Small intestine (tissue), 7 donors: Measurements from ENCODE around the gene GRAMD1A. TPM values are rescaled to one million over a fixed set of nuclear protein-coding genes. Genes with fewer than 3 reads are reported as not detected.

Experiments
- DNase-seq, 2 donors: peaks; one replicate each; pipeline versions ENCODE4 v3.0.0 to v3.0.0-alpha.2; 2013
- FAIRE-seq: peaks from 2 replicates; lab custom pipeline; 2012; peaks lifted over from hg19 to GRCh38; lab: Jason Lieb, UNC
- H3K27ac ChIP-seq, 3 donors: one replicate each; pipeline ENCODE4 v1.5.1; 2013; ENCODE audit warnings: low read length in 2 of 3, mild to moderate bottlenecking in 2 of 3, control low read depth in 1 of 3, inconsistent platforms in 1 of 3, low read depth in 1 of 3, moderate library complexity in 1 of 3
- H3K27me3 ChIP-seq, 3 donors: one replicate each; pipeline ENCODE4 v1.6.1; 2013; ENCODE audit warnings: low read length in 3 of 3, inconsistent platforms in 1 of 3; ENCODE audit not compliant: control insufficient read depth in 3 of 3, insufficient read depth in 3 of 3
- H3K36me3 ChIP-seq, 3 donors: one replicate each; pipeline ENCODE4 v1.6.1; 2013; ENCODE audit warnings: low read length in 3 of 3, inconsistent platforms in 1 of 3, low read depth in 1 of 3, mild to moderate bottlenecking in 1 of 3, moderate library complexity in 1 of 3; ENCODE audit not compliant: control insufficient read depth in 3 of 3, insufficient read depth in 2 of 3
- H3K4me1 ChIP-seq, 3 donors: one replicate each; pipeline ENCODE4 v1.6.1; 2013; ENCODE audit warnings: low read length in 2 of 3, inconsistent platforms in 1 of 3, low read depth in 1 of 3, mild to moderate bottlenecking in 1 of 3, moderate library complexity in 1 of 3; ENCODE audit not compliant: control insufficient read depth in 3 of 3, insufficient read depth in 2 of 3
- H3K4me3 ChIP-seq, 3 donors: one replicate each; pipeline ENCODE4 v1.5.1; 2013; ENCODE audit warnings: low read length in 3 of 3, control low read depth in 1 of 3, inconsistent platforms in 1 of 3, low read depth in 1 of 3, mild to moderate bottlenecking in 1 of 3, moderate library complexity in 1 of 3
- H3K9me3 ChIP-seq, 2 donors: one replicate each; pipeline ENCODE4 v1.6.1; 2013; ENCODE audit warnings: low read depth in 1 of 2, low read length in 1 of 2; ENCODE audit not compliant: control insufficient read depth in 2 of 2, insufficient read depth in 1 of 2
- WGBS, 3 donors: extraction: QIAGEN DNeasy Blood & Tissue Kit; methylation state at CpG; one replicate each; pipeline ENCODE4 v1.1.7; 2013; 5-methylcytosine and 5-hydroxymethylcytosine counted together
- polyA plus RNA-seq, 4 donors: library from polyadenylated mRNA; stranded (reverse) in 3 of 4; unstranded in 1 of 4; fragments of 200-250 nt in 3 of 4; fragments of 120-200 nt in 1 of 4; gene quantifications; one replicate each; pipeline versions ENCODE4 v1.2.1 to v1.2.3, GENCODE V29; 2013
- donor health status: healthy with polysubstance abuse.
- donor health status: control.
- donor health status: control.
- donor health status: Bipolar disorder and iron deficiency.
- donor health status: healthy.

The GRAMD1A gene
- polyA plus RNA-seq, 4 donors = 2.0 to 47.0 (median 22.3) TPM

- DNase-seq (no peak), FAIRE-seq (no peak)
- no peak overlapping the region for H3K4me3 ChIP-seq
- H3K27me3 ChIP-seq = peaks cover 0 to 31% (median 7%) of the 10 kb centered on the region in 3 donors
- no peak overlapping the region for H3K27ac ChIP-seq
- WGBS, 3 donors = 84 to 87% (median 84%) methylated on average over 17 of the region's 17 CpGs
- no peaks in the 10 kb centered on the region for H3K36me3 ChIP-seq
- H3K4me1 ChIP-seq = peaks cover 0 to 11% (median 2%) of the 10 kb centered on the region in 3 donors
- H3K9me3 ChIP-seq = no peaks in the 10 kb centered on the region
These were observed 34.7 kb downstream of the GRAMD1A start for GRCh38 chr19:35034588-35035382.

GRCh38 chr19:35037716-35038622 lies 37.8 kb downstream of the GRAMD1A start:
- Histone ChIP-seq H3K36me3 (peaks cover 0 to 5% (median 0%) of the 10 kb centered on the region in 3 donors), H3K4me3 (no peak overlapping the region), H3K27ac (no peak overlapping the region), H3K27me3 (peaks cover 0 to 7% (median 0%) of the 10 kb centered on the region in 3 donors), H3K4me1 (peaks cover 0 to 31% (median 13%) of the 10 kb centered on the region in 3 donors), H3K9me3 (no peaks in the 10 kb centered on the region)
- no peak for DNase-seq
- 59 to 79% (median 75%) methylated on average over 13 of the region's 13 CpGs for WGBS, 3 donors
- FAIRE-seq = no peak

- Histone ChIP-seq H3K27me3 (no peaks in the 10 kb centered on the region), H3K27ac (peak overlapping the region in 1 of 3 donors; percentile 3), H3K36me3 (peaks cover 0 to 14% (median 0%) of the 10 kb centered on the region in 3 donors), H3K9me3 (no peaks in the 10 kb centered on the region), H3K4me3 (no peak overlapping the region), H3K4me1 (peaks cover 0 to 40% (median 13%) of the 10 kb centered on the region in 3 donors)
- no peak for FAIRE-seq
- DNase-seq = peak in 1 of 2 donors; percentile 44
- WGBS, 3 donors = 39 to 54% (median 50%) methylated on average over 17 of the region's 17 CpGs
These were observed 38.7 kb downstream of the GRAMD1A start for GRCh38 chr19:35038623-35039512.

- DNase-seq (peak in 1 of 2 donors; percentile 79), FAIRE-seq (no peak)
- Histone ChIP-seq H3K27ac (peak overlapping the region in 2 of 3 donors; percentile 61 to 97), H3K27me3 (no peaks in the 10 kb centered on the region), H3K9me3 (no peaks in the 10 kb centered on the region), H3K4me3 (peak overlapping the region in 1 of 3 donors; percentile 27), H3K36me3 (peaks cover 0 to 23% (median 0%) of the 10 kb centered on the region in 3 donors), H3K4me1 (peaks cover 0 to 47% (median 13%) of the 10 kb centered on the region in 3 donors)
- WGBS, 3 donors = 15 to 32% (median 16%) methylated on average over 37 to 39 of the region's 39 CpGs
These were observed 40.0 kb downstream of the GRAMD1A start for GRCh38 chr19:35039881-35040825.

GRCh38 chr19:35040826-35041547 lies 40.9 kb downstream of the GRAMD1A start:
- WGBS, 3 donors = 2 to 11% (median 6%) methylated on average over 24 to 36 of the region's 36 CpGs
- peak overlapping the region in 2 of 3 donors; percentile 61 to 97 for H3K27ac ChIP-seq
- H3K27me3 ChIP-seq = no peaks in the 10 kb centered on the region
- H3K4me1 ChIP-seq = peaks cover 0 to 49% (median 13%) of the 10 kb centered on the region in 3 donors
- FAIRE-seq = no peak
- H3K9me3 ChIP-seq = no peaks in the 10 kb centered on the region
- peak; percentile 24 to 92 for DNase-seq
- H3K36me3 ChIP-seq = peaks cover 0 to 31% (median 0%) of the 10 kb centered on the region in 3 donors
- peak overlapping the region in 2 of 3 donors; percentile 5 to 82 for H3K4me3 ChIP-seq

- H3K4me1 ChIP-seq = peaks cover 0 to 49% (median 13%) of the 10 kb centered on the region in 3 donors
- H3K4me3 ChIP-seq = peak within 1 kb of the TSS in 2 of 3 donors; percentile 5 to 82
- peak within 1 kb of the TSS in 2 of 3 donors; percentile 61 to 97 for H3K27ac ChIP-seq
- DNase-seq = peak in 1 of 2 donors; percentile 88
- peaks cover 0 to 36% (median 0%) of the 10 kb centered on the region in 3 donors for H3K36me3 ChIP-seq
- no peaks in the 10 kb centered on the region for H3K27me3 ChIP-seq
- 38 to 56% (median 55%) methylated on average over 6 to 19 of the region's 19 CpGs for WGBS, 3 donors
- H3K9me3 ChIP-seq = no peaks in the 10 kb centered on the region
- no peak for FAIRE-seq
These were observed 41.5 kb downstream of the GRAMD1A start, which contains the start of gene HPN for GRCh38 chr19:35041548-35042055. Gene HPN, plus strand, starts transcription at chr19:35041721. Its CDS starts 786 bp downstream, at chr19:35042507.
